Fibroblast of skin of left quadriceps (primary cell): ENCODE results near the gene CCDC191.

Experiments used
- DNase-seq, 2 experiments: peaks; one replicate each; pipeline ENCODE4 v3.0.0-alpha.2; 2013; ENCODE audit warnings: low read depth in 2 of 2

Gene CCDC191

DNA sequence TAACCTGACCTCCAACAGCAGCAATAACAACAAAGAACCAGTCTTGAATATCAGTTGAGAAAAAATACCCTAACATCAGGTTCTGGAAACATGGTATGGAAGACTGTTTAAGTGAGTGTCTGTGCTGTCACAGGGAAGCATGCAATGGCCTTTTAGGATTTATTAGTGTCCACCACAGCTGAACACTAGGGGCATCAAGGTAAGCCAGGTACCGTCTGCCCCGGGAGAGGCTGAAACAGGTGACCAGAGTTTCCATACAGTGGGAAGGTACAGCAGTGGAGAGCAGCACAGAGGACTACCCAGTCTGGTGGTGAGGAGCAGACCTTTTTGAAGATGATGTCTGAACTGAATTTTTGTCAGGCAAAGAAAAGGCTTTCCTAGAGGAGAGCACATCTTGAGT is 90.2 kb downstream of the CCDC191 start:
- DNase-seq: no peak

DNA sequence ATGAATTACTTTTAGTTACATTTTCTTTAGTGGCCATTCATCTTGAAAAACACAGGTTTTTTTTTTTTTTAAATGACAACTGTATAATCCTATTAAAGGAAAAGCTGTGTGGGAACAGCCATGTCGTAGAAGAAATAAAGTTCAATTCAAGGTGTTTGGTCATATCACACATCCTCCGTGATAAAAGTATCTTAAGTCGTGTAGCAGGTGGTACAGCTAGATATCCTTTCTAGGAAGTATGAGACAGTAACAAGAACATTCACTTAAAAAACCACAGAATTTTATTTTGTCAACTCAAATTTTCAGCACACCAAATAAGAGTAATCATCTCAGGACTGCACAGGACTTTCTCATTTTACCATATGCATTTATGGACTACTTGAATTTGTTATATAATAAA is 92.4 kb downstream of the CCDC191 start:
- no peak for DNase-seq

DNA sequence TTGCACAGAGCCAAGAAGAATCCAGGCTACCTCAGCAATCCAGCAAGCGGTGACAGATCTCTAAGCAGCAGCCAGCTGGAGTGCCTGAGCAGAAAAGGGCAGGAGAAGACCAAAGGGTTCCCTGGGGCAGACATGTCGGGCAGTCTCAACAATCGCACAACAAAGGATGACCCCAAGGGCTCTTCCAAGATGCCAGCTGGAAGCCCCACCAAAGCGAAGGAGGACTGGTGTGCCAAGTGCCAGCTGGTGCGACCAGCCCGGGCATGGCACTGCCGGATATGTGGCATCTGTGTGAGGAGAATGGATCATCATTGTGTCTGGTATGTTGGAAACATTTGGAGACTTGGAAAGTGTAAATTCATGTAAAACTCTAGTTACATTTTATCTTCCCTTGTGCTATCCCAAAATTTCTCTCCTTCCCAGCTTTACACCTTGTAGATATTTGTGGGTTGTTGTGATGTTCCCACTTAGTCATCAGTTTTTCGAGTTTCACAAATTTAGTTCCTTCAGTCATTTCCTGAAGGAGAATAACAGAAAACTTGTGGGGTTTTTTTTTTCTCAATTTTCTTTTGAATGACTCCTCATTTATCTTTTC is 102.1 kb downstream of the CCDC191 start:
- DNase-seq: no peak

DNA sequence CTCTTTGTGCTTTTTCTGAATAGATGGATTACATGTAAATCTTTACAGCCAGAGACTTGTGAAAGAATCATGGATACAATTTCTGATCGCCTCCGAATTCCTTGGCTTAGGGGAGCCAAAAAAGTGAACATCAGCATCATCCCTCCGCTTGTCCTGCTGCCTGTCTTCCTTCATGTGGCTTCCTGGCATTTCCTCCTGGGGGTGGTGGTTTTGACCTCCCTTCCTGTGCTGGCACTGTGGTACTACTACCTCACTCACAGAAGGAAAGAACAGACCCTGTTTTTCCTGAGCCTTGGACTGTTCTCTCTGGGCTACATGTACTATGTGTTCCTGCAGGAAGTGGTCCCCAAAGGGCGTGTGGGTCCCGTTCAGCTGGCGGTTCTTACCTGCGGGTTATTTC is 102.6 kb downstream of the CCDC191 start:
- DNase-seq: no peak

DNA sequence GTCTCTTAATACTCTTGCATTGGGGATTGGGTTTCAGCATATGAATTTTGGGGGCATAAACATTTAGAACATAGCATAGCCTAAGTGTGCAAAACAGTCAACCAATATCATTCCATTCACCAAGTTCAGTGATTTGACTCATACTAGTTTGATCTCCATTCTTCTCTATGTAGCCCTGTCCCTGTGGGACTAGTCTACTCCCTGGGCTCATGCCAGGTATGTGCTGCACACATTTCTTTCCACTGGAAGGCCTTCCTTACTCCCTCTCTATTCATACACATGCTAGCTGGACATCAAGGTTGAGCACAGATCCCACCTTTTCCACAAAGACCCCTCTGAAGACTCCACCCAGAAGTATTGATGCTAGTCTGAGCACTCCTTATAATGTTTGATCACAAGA is 103.4 kb downstream of the CCDC191 start:
- no peak for DNase-seq

DNA sequence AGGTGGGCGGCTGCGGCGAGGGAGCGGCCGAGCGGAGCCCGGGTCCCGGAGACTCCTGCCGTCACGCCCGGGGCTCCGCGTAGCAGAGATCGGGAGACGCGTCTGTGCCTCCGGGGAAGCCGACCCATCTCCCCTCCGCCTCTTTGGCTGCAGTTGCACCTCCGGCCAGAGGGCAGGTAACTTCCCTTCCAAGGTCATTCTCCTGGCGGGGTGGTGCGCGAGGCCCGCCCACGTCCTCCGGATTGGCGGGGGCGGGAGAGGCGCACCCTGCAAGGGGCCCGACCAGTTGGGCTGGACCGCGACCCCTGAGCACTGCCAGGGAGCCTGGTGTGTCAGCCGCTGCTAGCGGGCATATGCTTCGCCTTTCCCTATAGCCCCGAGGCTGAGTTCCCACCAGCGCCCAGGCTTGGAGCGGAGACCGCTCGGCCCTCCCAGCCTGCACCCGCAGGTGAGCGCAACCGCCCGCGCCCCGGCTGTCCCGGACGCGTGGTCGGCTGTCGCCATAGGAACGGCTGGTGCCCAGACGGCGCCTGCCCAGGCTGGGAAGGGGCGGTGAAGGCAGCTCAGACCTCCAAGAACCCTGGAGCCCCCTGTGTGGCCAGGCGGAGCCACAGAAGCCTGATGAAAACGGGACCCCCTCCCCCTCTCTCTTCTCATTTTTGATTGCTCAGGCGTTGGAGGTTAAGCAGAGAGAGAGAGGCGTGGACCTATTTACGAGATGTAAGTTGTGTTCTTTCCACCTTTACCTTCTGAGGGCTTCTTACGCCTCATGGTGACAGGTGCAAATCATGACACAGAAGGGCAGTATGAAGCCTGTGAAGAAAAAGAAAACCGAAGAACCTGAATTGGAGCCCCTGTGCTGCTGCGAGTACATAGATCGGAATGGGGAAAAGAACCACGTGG is 108.1 kb downstream of the CCDC191 start:
- DNase-seq: no peak

DNA sequence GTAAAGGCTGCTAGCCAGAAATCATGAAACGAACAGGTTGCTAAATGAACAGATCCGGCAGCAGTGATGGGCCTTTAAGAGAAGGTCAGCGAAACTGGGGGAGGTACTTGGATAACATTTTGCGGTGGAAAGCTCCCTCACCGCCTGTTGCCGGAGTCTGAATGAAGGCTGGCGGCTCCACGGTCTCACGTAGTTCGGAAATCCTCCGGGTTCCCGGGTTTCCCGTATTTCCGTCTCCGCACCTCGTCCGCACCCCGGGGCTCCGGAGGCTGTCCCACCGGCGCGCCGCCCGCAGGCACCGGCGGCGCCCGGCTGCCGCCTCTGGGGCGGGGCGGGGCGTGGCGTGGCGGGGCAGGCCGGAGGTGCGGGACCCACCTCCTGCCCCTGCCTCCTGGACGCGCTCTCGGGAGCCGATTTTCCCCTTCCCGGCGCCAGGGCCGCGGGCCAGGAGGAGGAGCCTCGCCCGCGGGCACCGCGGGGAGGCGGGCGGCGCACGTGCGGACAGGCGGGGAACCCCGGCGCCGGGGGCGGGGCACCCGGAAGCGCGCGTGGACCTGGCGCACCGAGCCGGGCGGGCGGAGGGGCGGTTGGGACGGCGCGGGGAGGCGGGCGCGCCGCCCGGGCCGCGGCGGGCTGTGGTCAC is 108.8 kb downstream of the CCDC191 start, which contains the start of gene ZDHHC23:
ZDHHC23 (plus strand) TSS at position 642 of the 643 bp plus-strand sequence. CDS start 790 bp downstream, outside the sequence.
- DNase-seq: peak in 1 of 2 experiments; percentile 3

DNA sequence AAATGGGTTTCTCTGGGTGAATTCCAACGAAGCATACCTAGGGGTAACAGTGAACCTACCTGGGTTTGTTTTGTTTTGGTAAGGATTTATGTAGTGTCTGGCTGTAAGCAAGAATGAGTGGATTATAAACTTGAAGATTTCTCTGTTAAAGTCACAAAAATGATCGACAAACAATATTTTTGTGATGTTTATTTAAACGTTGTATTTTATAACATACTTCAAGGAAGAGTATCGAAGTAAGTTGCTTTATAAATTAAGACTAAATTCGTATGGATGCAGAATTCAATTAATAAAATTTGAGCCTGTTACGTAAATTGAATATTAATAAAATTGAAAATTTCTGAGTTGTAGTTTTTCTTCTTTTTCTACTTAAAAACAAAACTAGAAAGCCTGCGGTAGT is 109.5 kb downstream of the CCDC191 start:
- DNase-seq: no peak

DNA sequence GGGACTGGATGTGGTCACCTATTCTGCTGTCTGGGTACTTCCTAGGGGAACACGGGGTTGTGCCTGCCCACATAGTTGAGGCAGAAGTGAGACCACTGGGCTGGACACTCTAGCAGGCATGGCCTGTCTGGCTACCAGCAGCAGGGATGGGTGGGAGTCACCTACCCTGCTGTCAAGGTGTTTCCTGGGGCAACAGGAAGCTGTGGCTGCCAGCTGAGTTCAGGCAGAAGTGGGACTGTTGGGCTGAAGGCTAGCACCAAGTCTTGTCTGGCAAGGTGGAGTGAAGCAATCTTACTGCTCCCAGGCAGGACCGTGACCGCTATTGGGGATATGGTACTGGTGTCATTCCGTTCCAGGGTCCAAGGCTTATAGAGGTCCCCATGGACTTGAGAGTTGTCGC is 128.8 kb downstream of the CCDC191 start:
- DNase-seq: no peak

DNA sequence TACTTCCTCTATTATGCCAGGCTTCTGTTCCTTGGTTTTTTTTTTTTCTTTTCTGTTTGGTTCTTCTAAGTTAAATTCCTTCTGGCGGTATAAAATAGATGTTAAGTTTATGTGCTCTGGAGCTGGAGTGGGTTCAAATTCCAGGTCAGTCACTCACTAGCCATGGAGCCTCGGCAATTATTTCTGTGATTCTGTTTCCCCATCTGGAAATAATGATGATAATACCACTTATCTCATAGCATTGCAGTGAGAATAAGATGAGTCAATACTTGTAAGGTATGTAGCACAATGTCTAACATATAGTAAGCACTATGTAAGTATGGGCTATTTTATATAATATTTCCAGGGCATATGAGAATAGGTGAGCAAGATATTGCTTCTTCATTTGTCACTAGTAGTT is 141.7 kb downstream of the CCDC191 start:
- DNase-seq: peak; percentile 89 to 90
